ENCODE results near the gene FHIP2A. TPM values are rescaled to one million over a fixed set of nuclear protein-coding genes. Genes with fewer than 3 reads are reported as not detected.

Gene FHIP2A
- total RNA-seq, 1 donor, result 49.6 TPM

DNA sequence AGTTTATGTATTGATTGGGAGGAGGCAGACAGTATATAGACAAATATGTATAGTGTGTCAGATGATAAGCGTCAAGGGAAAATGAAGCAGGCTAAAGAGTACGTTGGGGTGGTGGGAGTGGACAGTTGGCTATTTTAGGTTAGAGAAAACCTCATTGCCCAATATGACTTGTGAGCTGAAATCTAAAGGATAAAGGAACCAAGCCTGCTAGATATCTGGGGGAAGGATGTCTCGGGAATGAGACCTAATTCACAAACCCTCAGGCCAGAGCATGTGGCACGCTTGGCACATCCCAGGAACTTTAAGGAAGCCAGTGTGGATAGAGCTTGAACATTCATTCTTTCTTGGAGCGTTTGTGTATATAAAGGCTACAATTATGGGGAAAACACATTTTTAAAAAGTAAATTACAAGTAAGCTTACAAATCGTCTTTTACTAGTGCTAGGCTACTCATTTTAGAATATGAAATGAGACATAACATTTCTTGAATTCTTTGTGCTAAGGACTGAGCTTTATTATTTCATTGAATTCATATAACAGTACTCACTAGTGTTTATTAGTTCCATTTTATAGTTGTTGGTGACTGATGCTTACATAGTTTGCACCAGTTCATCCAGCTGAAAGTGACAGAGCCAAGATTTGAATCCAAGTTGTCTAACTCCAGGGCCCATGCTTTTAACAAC lies 9.7 kb downstream of the FHIP2A start:
- H3K27me3 ChIP-seq (ENCODE audit: insufficient read depth, low read length), result no peaks in the 10 kb centered on the region
- H2AFZ ChIP-seq (ENCODE audit: low read length), result no peak overlapping the region
- no peak for TF ChIP-seq CTCF (IDR thresholded peaks at IDR 0.05; ENCODE audit: extremely low read depth, low read depth, low read length)
- peaks cover 3% of the 10 kb centered on the region for H4K20me1 ChIP-seq (ENCODE audit: insufficient read depth, low read length)
- no peak for DNase-seq (ENCODE audit: insufficient read length, low spot score, missing footprints)
- no peaks in the 10 kb centered on the region for H3K9me3 ChIP-seq (ENCODE audit: low read depth, low read length)
- no peak overlapping the region for H3K4me2 ChIP-seq (ENCODE audit: insufficient read depth, low read length)
- no peak overlapping the region for H3K4me3 ChIP-seq (ENCODE audit: insufficient read depth, low read length)
- peak overlapping the region; percentile 63 for H3K27ac ChIP-seq (ENCODE audit: low read depth, low read length)
- H3K36me3 ChIP-seq (ENCODE audit: insufficient read depth, low read length), result peaks cover 43% of the 10 kb centered on the region
- peaks cover 30% of the 10 kb centered on the region for H3K4me1 ChIP-seq (ENCODE audit: insufficient read depth, low read length)
- peaks cover 93% of the 10 kb centered on the region for H3K79me2 ChIP-seq (ENCODE audit: insufficient read depth, low read length)

DNA sequence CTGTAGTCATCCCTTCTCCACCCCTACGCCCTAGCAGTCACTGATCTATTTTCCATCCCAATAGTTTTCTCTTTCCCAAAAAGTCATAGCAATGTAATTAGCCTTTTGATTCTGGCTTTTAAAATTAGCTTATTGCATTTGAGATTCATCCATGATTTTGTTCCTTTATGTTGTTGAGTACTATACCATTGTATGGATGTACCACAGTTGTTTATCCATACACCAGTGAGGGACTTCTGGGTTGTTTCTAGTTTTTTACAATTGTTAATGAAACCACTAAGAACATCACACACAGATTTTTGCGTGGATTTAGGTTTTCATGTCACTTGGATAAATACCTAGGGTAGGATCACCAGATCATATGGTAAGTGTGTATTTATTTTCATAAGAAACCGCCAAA lies 16.1 kb downstream of the FHIP2A start:
- no peak for DNase-seq (ENCODE audit: insufficient read length, low spot score, missing footprints)
- Histone ChIP-seq H3K36me3 (ENCODE audit: insufficient read depth, low read length) (peaks cover 88% of the 10 kb centered on the region), H3K79me2 (ENCODE audit: insufficient read depth, low read length) (peaks cover 70% of the 10 kb centered on the region), H3K27me3 (ENCODE audit: insufficient read depth, low read length) (no peaks in the 10 kb centered on the region), H3K9me3 (ENCODE audit: low read depth, low read length) (no peaks in the 10 kb centered on the region), H3K27ac (ENCODE audit: low read depth, low read length) (no peak overlapping the region), H4K20me1 (ENCODE audit: insufficient read depth, low read length) (no peaks in the 10 kb centered on the region), H3K4me3 (ENCODE audit: insufficient read depth, low read length) (no peak overlapping the region), H2AFZ (ENCODE audit: low read length) (no peak overlapping the region), H3K4me2 (ENCODE audit: insufficient read depth, low read length) (no peak overlapping the region), H3K4me1 (ENCODE audit: insufficient read depth, low read length) (peaks cover 4% of the 10 kb centered on the region)
- TF ChIP-seq CTCF (IDR thresholded peaks at IDR 0.05; ENCODE audit: extremely low read depth, low read depth, low read length), result no peak

DNA sequence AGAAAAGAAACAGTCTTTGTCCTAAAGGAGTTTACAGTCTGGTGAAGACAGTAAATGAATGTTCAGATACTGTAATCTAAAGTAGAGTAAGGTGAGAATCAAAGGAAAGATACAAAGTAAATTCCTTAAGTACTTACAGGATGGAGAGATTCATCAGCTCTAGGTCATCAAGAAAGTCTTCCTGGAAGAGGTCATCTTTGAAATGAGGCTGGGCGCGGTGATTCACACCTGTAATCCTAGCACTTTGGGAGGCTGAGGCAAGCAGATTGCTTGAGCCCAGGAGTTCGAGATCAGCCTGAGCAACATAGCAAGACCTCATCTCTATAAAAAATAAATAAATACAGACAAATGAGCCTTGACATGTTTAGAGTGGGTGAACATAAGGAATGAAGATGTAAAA lies 18.3 kb downstream of the FHIP2A start:
- Histone ChIP-seq H3K36me3 (ENCODE audit: insufficient read depth, low read length) (peaks cover 90% of the 10 kb centered on the region), H3K79me2 (ENCODE audit: insufficient read depth, low read length) (peaks cover 58% of the 10 kb centered on the region)

More for the DNA sequence above, 18.3 kb downstream of the FHIP2A start:
- no peak for TF ChIP-seq CTCF (IDR thresholded peaks at IDR 0.05; ENCODE audit: extremely low read depth, low read depth, low read length)
- Histone ChIP-seq H3K27me3 (ENCODE audit: insufficient read depth, low read length) (no peaks in the 10 kb centered on the region), H3K4me2 (ENCODE audit: insufficient read depth, low read length) (no peak overlapping the region), H4K20me1 (ENCODE audit: insufficient read depth, low read length) (no peaks in the 10 kb centered on the region), H2AFZ (ENCODE audit: low read length) (no peak overlapping the region), H3K9me3 (ENCODE audit: low read depth, low read length) (no peaks in the 10 kb centered on the region), H3K4me1 (ENCODE audit: insufficient read depth, low read length) (peaks cover 4% of the 10 kb centered on the region), H3K27ac (ENCODE audit: low read depth, low read length) (no peak overlapping the region), H3K4me3 (ENCODE audit: insufficient read depth, low read length) (no peak overlapping the region)
- DNase-seq (ENCODE audit: insufficient read length, low spot score, missing footprints), result no peak
